ENCODE results near the gene JMJD1C. TPM values are rescaled to one million over a fixed set of nuclear protein-coding genes. Genes with fewer than 3 reads are reported as not detected.

Gene JMJD1C
- total and polyA plus RNA-seq, 11 donors = 20.3 to 54.6 (median 34.1) TPM

DNA sequence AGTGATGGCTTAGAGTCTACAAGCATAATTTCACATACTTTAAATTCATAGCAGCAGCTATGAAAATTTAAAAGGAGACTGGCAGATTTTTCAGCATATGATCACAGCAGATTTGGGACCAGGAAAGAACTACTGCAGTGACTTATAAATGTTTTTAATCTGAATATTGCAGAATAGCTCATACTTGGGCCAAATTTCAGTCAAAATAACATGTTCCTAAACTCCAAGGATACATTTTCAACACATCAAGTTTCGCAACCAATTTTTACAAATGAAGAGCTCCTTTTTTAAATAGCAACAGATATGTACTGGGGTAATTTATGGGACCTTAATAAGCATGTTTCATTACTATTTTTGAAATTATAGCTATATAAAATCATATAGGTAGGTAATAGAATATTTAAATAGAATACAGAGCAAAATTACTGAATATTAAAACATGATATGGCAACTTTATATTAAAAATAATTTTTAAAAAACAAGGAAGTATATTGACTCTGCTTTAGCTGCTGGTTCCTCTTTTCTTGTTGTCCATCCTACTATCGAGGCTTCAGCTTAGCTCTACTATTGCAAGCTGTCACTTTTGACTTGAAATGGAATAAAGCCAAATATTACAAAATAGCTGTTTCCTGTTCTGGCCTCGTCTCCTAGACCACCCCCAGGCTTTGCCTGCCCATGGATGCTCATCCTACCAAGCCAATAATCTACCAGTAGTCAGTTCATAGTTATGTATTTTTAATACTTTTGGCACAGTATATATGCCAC, 209.6 kb downstream of the JMJD1C start:
- WGBS, 4 donors = 23 to 34% (median 26%) methylated on average over 3 of the region's 3 CpGs
- H3K36me3 ChIP-seq = peaks cover 0 to 17% (median 8%) of the 10 kb centered on the region in 9 donors
- peak overlapping the region in 2 of 12 donors; percentile 0 to 1 for H3K4me3 ChIP-seq
- peak overlapping the region in 9 of 12 donors; percentile 1 to 80 (median 14) for H3K27ac ChIP-seq
- ATAC-seq (peak; percentile 5 to 79 (median 64)), DNase-seq (no peak)
- peaks cover 2 to 94% (median 82%) of the 10 kb centered on the region in 12 donors for H3K4me1 ChIP-seq
- intact Hi-C loops (cut with DNase I) = no loop called here
- H3K27me3 ChIP-seq = no peaks in the 10 kb centered on the region
- H3K9me3 ChIP-seq = no peaks in the 10 kb centered on the region
- TF ChIP-seq CTCF (IDR thresholded peaks at IDR 0.05) (no peak), POLR2A (IDR thresholded peaks at IDR 0.05) (no peak)

GRCh38 chr10:63255316-63255715, 210.5 kb downstream of the JMJD1C start:
- Histone ChIP-seq H3K27me3 (no peaks in the 10 kb centered on the region), H3K4me1 (peaks cover 2 to 86% (median 76%) of the 10 kb centered on the region in 12 donors), H3K4me3 (no peak overlapping the region), H3K9me3 (no peaks in the 10 kb centered on the region), H3K36me3 (peaks cover 0 to 11% (median 0%) of the 10 kb centered on the region in 9 donors), H3K27ac (peak overlapping the region in 3 of 12 donors; percentile 2 to 80 (median 61))
- no peak for TF ChIP-seq CTCF (IDR thresholded peaks at IDR 0.05)
- no peak for TF ChIP-seq POLR2A (IDR thresholded peaks at IDR 0.05)
- DNase-seq (no peak), ATAC-seq (no peak)
- intact Hi-C loops (cut with DNase I) = no loop called here
- WGBS, 4 donors = 69 to 73% (median 73%) methylated on average over 4 of the region's 4 CpGs

DNA sequence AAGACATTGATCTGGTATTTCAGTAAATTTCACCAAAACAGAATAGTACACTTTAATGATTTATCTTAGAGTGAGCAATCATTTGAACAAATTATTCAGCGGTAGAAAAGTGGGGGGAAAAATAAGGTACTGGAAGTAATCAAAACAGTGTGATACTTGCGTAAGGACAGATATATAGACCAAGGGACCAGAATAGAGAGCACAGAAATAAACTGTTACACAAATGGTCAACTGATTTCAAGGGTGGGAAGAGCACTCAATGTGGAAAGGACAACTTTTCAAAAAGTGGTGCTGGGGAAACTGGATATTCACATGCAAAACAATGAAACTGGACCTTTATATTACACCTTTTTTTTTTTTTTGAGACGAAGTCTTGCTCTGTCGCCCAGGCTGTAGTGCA, 212.7 kb downstream of the JMJD1C start:
- peaks cover 0 to 18% (median 10%) of the 10 kb centered on the region in 9 donors for H3K36me3 ChIP-seq
- no peak for DNase-seq
- no peaks in the 10 kb centered on the region for H3K27me3 ChIP-seq
- peak overlapping the region in 2 of 12 donors; percentile 1 to 20 for H3K27ac ChIP-seq
- TF ChIP-seq CTCF (IDR thresholded peaks at IDR 0.05) (no peak), POLR2A (IDR thresholded peaks at IDR 0.05) (no peak)
- 70 to 76% (median 75%) methylated on average over 4 of the region's 4 CpGs for WGBS, 4 donors
- peaks cover 0 to 66% (median 55%) of the 10 kb centered on the region in 12 donors for H3K4me1 ChIP-seq
- H3K9me3 ChIP-seq = no peaks in the 10 kb centered on the region
- no peak overlapping the region for H3K4me3 ChIP-seq
- peak in 3 of 4 donors; percentile 39 to 68 (median 52) for ATAC-seq
- intact Hi-C loops (cut with DNase I) = no loop called here

DNA sequence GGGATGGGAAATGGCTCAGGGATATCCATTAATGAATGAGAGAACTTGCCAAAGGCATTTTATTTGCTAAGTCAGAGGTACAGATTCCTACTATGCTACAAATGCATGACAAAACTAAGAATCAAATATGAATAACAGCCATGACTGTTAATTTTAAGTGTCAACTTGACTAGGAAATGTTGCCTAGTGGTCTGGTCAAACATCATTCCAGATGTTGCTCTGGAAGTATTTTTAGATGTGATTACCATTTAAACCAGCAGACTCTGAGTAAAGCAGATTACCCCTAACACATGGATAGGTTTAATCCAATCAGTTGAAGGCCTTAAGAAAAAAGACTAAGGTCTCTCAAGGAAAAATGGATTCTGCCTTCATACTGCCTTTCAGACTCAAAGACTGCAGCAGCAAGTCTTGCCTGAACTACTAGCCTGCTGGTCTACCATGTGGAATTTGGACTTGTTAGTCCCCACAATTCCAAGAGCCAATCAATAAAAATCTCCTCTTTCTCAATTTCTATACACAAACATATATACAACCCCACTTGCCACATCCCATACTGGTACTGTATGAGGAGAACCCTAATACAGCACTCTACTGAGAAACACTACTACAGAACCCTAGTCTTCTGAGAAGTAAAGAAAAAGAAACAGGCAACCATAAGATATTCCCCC, 213.5 kb downstream of the JMJD1C start:
- no peaks in the 10 kb centered on the region for H3K27me3 ChIP-seq
- peaks cover 0 to 65% (median 49%) of the 10 kb centered on the region in 12 donors for H3K4me1 ChIP-seq
- peaks cover 0 to 18% (median 10%) of the 10 kb centered on the region in 9 donors for H3K36me3 ChIP-seq
- intact Hi-C loops (cut with DNase I) = no loop called here
- no peak overlapping the region for H3K4me3 ChIP-seq
- H3K9me3 ChIP-seq = no peaks in the 10 kb centered on the region
- no peak for TF ChIP-seq CTCF (IDR thresholded peaks at IDR 0.05)
- no peak for TF ChIP-seq POLR2A (IDR thresholded peaks at IDR 0.05)
- ATAC-seq (no peak), DNase-seq (no peak)
- peak overlapping the region in 2 of 12 donors; percentile 1 to 20 for H3K27ac ChIP-seq
